WTC11 (cell line): ENCODE data around the gene ADGRF3. TPM values are rescaled to one million over a fixed set of nuclear protein-coding genes. Genes with fewer than 3 reads are reported as not detected.

Source experiments
- ATAC-seq: fragments of 200-7000 bp; cut with Tn5 transposase; 2 replicates; pipeline ENCODE4 v1.10.0; 2021; ENCODE audit warnings: mild to moderate bottlenecking, moderate library complexity
- CTCF ChIA-PET: fragments of 300-600 bp; sonication (Branson Sonifier 250); formaldehyde crosslinking; loops from one replicate; lab custom pipeline; 2021; ENCODE audit warnings: antibody characterized with exemption; lab: Charles Lee
- POLR2A ChIA-PET: fragments of 350-600 bp; sonication (Branson Sonifier 250); formaldehyde crosslinking; loops from one replicate; lab custom pipeline; 2021; ENCODE audit warnings: antibody characterized with exemption; lab: Charles Lee
- DNase-seq: peaks from one replicate; pipeline ENCODE4 v3.0.0; 2021; ENCODE audit warnings: low spot score
- H3K27ac Mint-ChIP-seq: 2 replicates; pipeline ENCODE4 v1.8.0; 2021; ENCODE audit warnings: mixed read lengths
- H3K27me3 Mint-ChIP-seq: 2 replicates; pipeline ENCODE4 v1.8.0; 2021; ENCODE audit warnings: low read depth, mild to moderate bottlenecking, moderate library complexity, mixed read lengths
- H3K36me3 Mint-ChIP-seq: 2 replicates; pipeline ENCODE4 v1.8.0; 2021; ENCODE audit warnings: mixed read lengths
- H3K4me1 Mint-ChIP-seq: 2 replicates; pipeline ENCODE4 v1.8.0; 2022; ENCODE audit warnings: mixed read lengths
- H3K4me3 Mint-ChIP-seq: 2 replicates; pipeline ENCODE4 v1.8.0; 2021; ENCODE audit warnings: mild to moderate bottlenecking, moderate library complexity, mixed read lengths
- H3K9me3 Mint-ChIP-seq: 2 replicates; pipeline ENCODE4 v1.8.0; 2021; ENCODE audit warnings: mixed read lengths
- AR ChIP-seq: fragments of 250-450 bp; sonication (Bioruptor Pico); IDR thresholded peaks from 2 replicates; pipeline ENCODE4 v1.9.0; 2021; ENCODE audit warnings: mild to moderate bottlenecking
- CBFB ChIP-seq: sonication (generic); formaldehyde crosslinking; IDR thresholded peaks from 2 replicates; pipeline ENCODE4 v1.8.1; 2022; ENCODE audit warnings: mild to moderate bottlenecking, low read depth, missing genetic modification reagents
- CREM ChIP-seq: sonication (generic); formaldehyde crosslinking; IDR thresholded peaks from 2 replicates; pipeline ENCODE4 v1.8.1; 2022; ENCODE audit warnings: mild to moderate bottlenecking, missing genetic modification reagents, moderate library complexity
- GABPB1 ChIP-seq: sonication (generic); formaldehyde crosslinking; IDR thresholded peaks from 2 replicates; pipeline ENCODE4 v1.8.1; 2023; ENCODE audit warnings: mild to moderate bottlenecking, missing genetic modification reagents
- IRF2 ChIP-seq: sonication (generic); formaldehyde crosslinking; IDR thresholded peaks from 2 replicates; pipeline ENCODE4 v1.8.0; 2022; ENCODE audit warnings: low read depth, missing genetic modification reagents, borderline replicate concordance
- JAZF1 ChIP-seq: fragments of 250-450 bp; sonication (Bioruptor Pico); IDR thresholded peaks from 2 replicates; pipeline ENCODE4 v1.9.0; 2021; ENCODE audit warnings: moderate library complexity, mild to moderate bottlenecking, inconsistent platforms
- KAT7 ChIP-seq: sonication (generic); formaldehyde crosslinking; IDR thresholded peaks from 2 replicates; pipeline ENCODE4 v1.8.1; 2023; ENCODE audit warnings: missing genetic modification reagents, mild to moderate bottlenecking, borderline replicate concordance
- MXD4 ChIP-seq: fragments of 250-450 bp; sonication (Bioruptor Pico); IDR thresholded peaks from 2 replicates; pipeline ENCODE4 v1.8.0; 2021; ENCODE audit warnings: mild to moderate bottlenecking, moderate library complexity, borderline replicate concordance
- MYBL2 ChIP-seq: sonication (generic); formaldehyde crosslinking; IDR thresholded peaks from 2 replicates; pipeline ENCODE4 v1.8.1; 2023; ENCODE audit warnings: mild to moderate bottlenecking, moderate library complexity, missing genetic modification reagents
- NFYB ChIP-seq: sonication (generic); formaldehyde crosslinking; conservative IDR thresholded peaks from 2 replicates; pipeline ENCODE4 v1.8.0; 2022; ENCODE audit warnings: low read depth, missing genetic modification reagents
- NR3C1 ChIP-seq: sonication (generic); formaldehyde crosslinking; conservative IDR thresholded peaks from 2 replicates; pipeline ENCODE4 v1.8.1; 2023; ENCODE audit warnings: low read depth, mild to moderate bottlenecking, missing genetic modification reagents
- PRDM15 ChIP-seq: sonication (generic); formaldehyde crosslinking; IDR thresholded peaks from 2 replicates; pipeline ENCODE4 v1.8.0; 2022; ENCODE audit warnings: missing genetic modification reagents
- SMAD3 ChIP-seq: sonication (generic); formaldehyde crosslinking; IDR thresholded peaks from 2 replicates; pipeline ENCODE4 v1.8.0; 2022; ENCODE audit warnings: missing genetic modification reagents, mild to moderate bottlenecking, borderline replicate concordance
- SOX15 ChIP-seq: fragments of 250-450 bp; sonication (Bioruptor Pico); IDR thresholded peaks from 2 replicates; pipeline ENCODE4 v1.9.0; 2021; ENCODE audit warnings: mild to moderate bottlenecking
- TP53 ChIP-seq: sonication (generic); formaldehyde crosslinking; IDR thresholded peaks from 2 replicates; pipeline ENCODE4 v1.8.1; 2023; ENCODE audit warnings: mild to moderate bottlenecking, missing genetic modification reagents
- ZNF219 ChIP-seq: sonication (generic); formaldehyde crosslinking; IDR thresholded peaks from 2 replicates; pipeline ENCODE4 v1.8.0; 2023; ENCODE audit warnings: missing genetic modification reagents, mild to moderate bottlenecking, borderline replicate concordance
- ZNF232 ChIP-seq: sonication (generic); formaldehyde crosslinking; IDR thresholded peaks from 2 replicates; pipeline ENCODE4 v1.8.0; 2022; ENCODE audit warnings: mild to moderate bottlenecking, missing genetic modification reagents
- ZNF263 ChIP-seq: sonication (generic); formaldehyde crosslinking; IDR thresholded peaks from 2 replicates; pipeline ENCODE4 v1.8.1; 2022; ENCODE audit warnings: low read depth, mild to moderate bottlenecking, moderate library complexity, missing genetic modification reagents
- ZNF396 ChIP-seq: fragments of 250-450 bp; sonication (Bioruptor Pico); IDR thresholded peaks from 2 replicates; pipeline ENCODE4 v1.8.0; 2021; ENCODE audit warnings: mild to moderate bottlenecking, moderate library complexity, borderline replicate concordance
- ZNF425 ChIP-seq: fragments of 250-450 bp; sonication (Bioruptor Pico); conservative IDR thresholded peaks from 2 replicates; pipeline ENCODE4 v1.9.0; 2021; ENCODE audit warnings: mild to moderate bottlenecking
- ZNF671 ChIP-seq: fragments of 250-450 bp; sonication (Bioruptor Pico); IDR thresholded peaks from 2 replicates; pipeline ENCODE4 v1.8.0; 2021; ENCODE audit warnings: mild to moderate bottlenecking
- total RNA-seq: library from RNA; stranded (reverse); gene quantifications from 3 replicates; pipeline ENCODE4 v1.2.3, GENCODE V29; 2021
- TF ChIP-seq, protein P1 (sequence below): fragments of 250-450 bp; sonication (Bioruptor Pico); IDR thresholded peaks from 2 replicates; pipeline ENCODE4 v1.8.0; 2021; ENCODE audit warnings: mild to moderate bottlenecking
- TF ChIP-seq, protein P2 (sequence below): sonication (generic); formaldehyde crosslinking; conservative IDR thresholded peaks from 2 replicates; pipeline ENCODE4 v1.8.1; 2022; ENCODE audit warnings: mild to moderate bottlenecking, missing genetic modification reagents
- TF ChIP-seq, protein P3 (sequence below): sonication (generic); formaldehyde crosslinking; IDR thresholded peaks from 2 replicates; pipeline ENCODE4 v1.8.1; 2022; ENCODE audit warnings: low read depth, mild to moderate bottlenecking, moderate library complexity, missing genetic modification reagents, borderline replicate concordance

The ADGRF3 gene
- total RNA-seq, 1 experiment from 2014 or later = 0.48 TPM

- Mint-ChIP-seq H3K4me1 (peaks cover 27% of the 10 kb centered on the region), H3K36me3 (no peaks in the 10 kb centered on the region; the same call in 1 of the 2 replicates), H3K4me3 (peak overlapping the region; percentile 98), H3K27ac (peak overlapping the region; percentile 100), H3K27me3 (no peaks in the 10 kb centered on the region), H3K9me3 (no peaks in the 10 kb centered on the region)
- no peak for TF ChIP-seq ZNF396
- TF ChIP-seq, protein P1, sequence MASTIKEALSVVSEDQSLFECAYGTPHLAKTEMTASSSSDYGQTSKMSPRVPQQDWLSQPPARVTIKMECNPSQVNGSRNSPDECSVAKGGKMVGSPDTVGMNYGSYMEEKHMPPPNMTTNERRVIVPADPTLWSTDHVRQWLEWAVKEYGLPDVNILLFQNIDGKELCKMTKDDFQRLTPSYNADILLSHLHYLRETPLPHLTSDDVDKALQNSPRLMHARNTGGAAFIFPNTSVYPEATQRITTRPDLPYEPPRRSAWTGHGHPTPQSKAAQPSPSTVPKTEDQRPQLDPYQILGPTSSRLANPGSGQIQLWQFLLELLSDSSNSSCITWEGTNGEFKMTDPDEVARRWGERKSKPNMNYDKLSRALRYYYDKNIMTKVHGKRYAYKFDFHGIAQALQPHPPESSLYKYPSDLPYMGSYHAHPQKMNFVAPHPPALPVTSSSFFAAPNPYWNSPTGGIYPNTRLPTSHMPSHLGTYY (CRISPR knock-in tag) = no peak
- no peak for TF ChIP-seq SOX15 (CRISPR knock-in tag)
- TF ChIP-seq MXD4 (CRISPR knock-in tag) = no peak
- no peak for TF ChIP-seq TP53 (CRISPR knock-in tag)
- no peak for TF ChIP-seq IRF2 (CRISPR knock-in tag)
- no peak for TF ChIP-seq PRDM15 (CRISPR knock-in tag)
- TF ChIP-seq NR3C1 (CRISPR knock-in tag) = no peak
- TF ChIP-seq KAT7 = no peak
- TF ChIP-seq ZNF263 (CRISPR knock-in tag) = no peak
- TF ChIP-seq ZNF232 (CRISPR knock-in tag) = no peak
- no peak for TF ChIP-seq JAZF1 (CRISPR knock-in tag)
- ChIA-PET CTCF (interaction anchor here (1.1 to 1.7 kb wide), 2 partner anchors 160 to 173 kb away, joined by 5 to 7 read pairs; no protein-coding TSS in a partner anchor), POLR2A (interaction anchor here (0.6 to 1.4 kb wide), 4 partner anchors 37 to 433 kb away, joined by 3 to 7 read pairs (median 3); partner anchors contain the start of gene RAB10)
- DNase-seq = peak; percentile 36
- no peak for ATAC-seq
Measured at GRCh38 chr2:26344581-26345282, 1.9 kb downstream of the ADGRF3 start.

- peaks cover 14% of the 10 kb centered on the region for H3K4me1 Mint-ChIP-seq
- ChIA-PET CTCF (no interaction called here), POLR2A (no interaction called here)
- peak overlapping the region; percentile 14; the same call in 1 of the 2 replicates for H3K27ac Mint-ChIP-seq
- H3K36me3 Mint-ChIP-seq = no peaks in the 10 kb centered on the region
- no peak overlapping the region for H3K4me3 Mint-ChIP-seq
- no peak for ATAC-seq
- DNase-seq = no peak
- H3K9me3 Mint-ChIP-seq = no peaks in the 10 kb centered on the region
- H3K27me3 Mint-ChIP-seq = no peaks in the 10 kb centered on the region; the same call in 1 of the 2 replicates
- TF ChIP-seq NFYB (CRISPR knock-in tag) (no peak), GABPB1 (no peak), AR (CRISPR knock-in tag) (no peak), JAZF1 (CRISPR knock-in tag) (no peak), MYBL2 (no peak), ZNF219 (CRISPR knock-in tag) (no peak), MXD4 (CRISPR knock-in tag) (no peak), CBFB (CRISPR knock-in tag) (no peak), SMAD3 (no peak), CREM (CRISPR knock-in tag) (no peak), ZNF425 (no peak), ZNF671 (CRISPR knock-in tag) (no peak)
- TF ChIP-seq, protein P2, sequence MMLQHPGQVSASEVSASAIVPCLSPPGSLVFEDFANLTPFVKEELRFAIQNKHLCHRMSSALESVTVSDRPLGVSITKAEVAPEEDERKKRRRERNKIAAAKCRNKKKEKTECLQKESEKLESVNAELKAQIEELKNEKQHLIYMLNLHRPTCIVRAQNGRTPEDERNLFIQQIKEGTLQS (CRISPR knock-in tag) = no peak
- TF ChIP-seq, protein P3, sequence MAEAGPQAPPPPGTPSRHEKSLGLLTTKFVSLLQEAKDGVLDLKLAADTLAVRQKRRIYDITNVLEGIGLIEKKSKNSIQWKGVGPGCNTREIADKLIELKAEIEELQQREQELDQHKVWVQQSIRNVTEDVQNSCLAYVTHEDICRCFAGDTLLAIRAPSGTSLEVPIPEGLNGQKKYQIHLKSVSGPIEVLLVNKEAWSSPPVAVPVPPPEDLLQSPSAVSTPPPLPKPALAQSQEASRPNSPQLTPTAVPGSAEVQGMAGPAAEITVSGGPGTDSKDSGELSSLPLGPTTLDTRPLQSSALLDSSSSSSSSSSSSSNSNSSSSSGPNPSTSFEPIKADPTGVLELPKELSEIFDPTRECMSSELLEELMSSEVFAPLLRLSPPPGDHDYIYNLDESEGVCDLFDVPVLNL = no peak
Measured at GRCh38 chr2:26340831-26341230, 5.8 kb downstream of the ADGRF3 start.
